Kidney epithelial cell (primary cell): Measurements from ENCODE around the gene ETV6. TPM values are rescaled to one million over a fixed set of nuclear protein-coding genes. Genes with fewer than 3 reads are reported as not detected.

Experiments
- DNase-seq: peaks from one replicate; pipeline ENCODE4 v3.0.0-alpha.2; 2010; ENCODE audit warnings: low read depth
- H3K27me3 ChIP-seq: 2 replicates; pipeline ENCODE4 v1.6.0; 2011; ENCODE audit warnings: low read length; ENCODE audit not compliant: control insufficient read depth, insufficient read depth
- H3K36me3 ChIP-seq: 2 replicates; pipeline ENCODE4 v1.5.1; 2011; ENCODE audit warnings: low read length; ENCODE audit not compliant: control insufficient read depth, insufficient read depth
- H3K4me3 ChIP-seq: 2 replicates; pipeline ENCODE4 v1.5.1; 2011; ENCODE audit warnings: low read depth, mild to moderate bottlenecking, control low read depth, low read length
- CTCF ChIP-seq: IDR thresholded peaks from 2 replicates; pipeline ENCODE4 v1.5.1; 2011; ENCODE audit warnings: mild to moderate bottlenecking, moderate library complexity, low read length, control low read depth, inconsistent platforms; ENCODE audit not compliant: insufficient read depth, poor library complexity, severe bottlenecking
- total RNA-seq: library from RNA; depleted of rRNA; stranded (reverse); fragments of >200 nt; gene quantifications from 2 replicates; pipeline ENCODE4 v1.2.3, GENCODE V29; 2015

Gene ETV6
- total RNA-seq, 1 donor from 2014 or later, result 17.6 TPM

GRCh38 chr12:11916771-11917170 is 267.3 kb downstream of the ETV6 start:
- Histone ChIP-seq H3K4me3 (no peak overlapping the region), H3K27me3 (no peaks in the 10 kb centered on the region), H3K36me3 (no peaks in the 10 kb centered on the region)
- DNase-seq, result no peak
- TF ChIP-seq CTCF, result no peak

- no peaks in the 10 kb centered on the region for H3K27me3 ChIP-seq
Measured at GRCh38 chr12:11917501-11917900, 268.0 kb downstream of the ETV6 start.

GRCh38 chr12:11920231-11920630 is 270.8 kb downstream of the ETV6 start:
- Histone ChIP-seq H3K36me3 (no peaks in the 10 kb centered on the region), H3K4me3 (no peak overlapping the region), H3K27me3 (no peaks in the 10 kb centered on the region)
- no peak for TF ChIP-seq CTCF
- no peak for DNase-seq

More at GRCh38 chr12:11917501-11917900, 268.0 kb downstream of the ETV6 start:
- no peak for DNase-seq
- no peak for TF ChIP-seq CTCF
- no peaks in the 10 kb centered on the region for H3K36me3 ChIP-seq
- H3K4me3 ChIP-seq, result no peak overlapping the region

- no peak overlapping the region for H3K4me3 ChIP-seq
- DNase-seq, result no peak
- no peaks in the 10 kb centered on the region for H3K27me3 ChIP-seq
- no peak for TF ChIP-seq CTCF
- H3K36me3 ChIP-seq, result no peaks in the 10 kb centered on the region
Measured at GRCh38 chr12:11922361-11922760, 272.9 kb downstream of the ETV6 start.

GRCh38 chr12:11923067-11923466 is 273.6 kb downstream of the ETV6 start:
- no peaks in the 10 kb centered on the region for H3K27me3 ChIP-seq
- no peaks in the 10 kb centered on the region for H3K36me3 ChIP-seq
- TF ChIP-seq CTCF, result no peak
- H3K4me3 ChIP-seq, result no peak overlapping the region
- DNase-seq, result no peak

- H3K27me3 ChIP-seq, result no peaks in the 10 kb centered on the region
- H3K36me3 ChIP-seq, result no peaks in the 10 kb centered on the region
- no peak for DNase-seq
- no peak overlapping the region for H3K4me3 ChIP-seq
- TF ChIP-seq CTCF, result no peak
Measured at GRCh38 chr12:11927286-11927935, 277.9 kb downstream of the ETV6 start.
